Endodermal cell (in vitro differentiated cells): ENCODE data around the gene IL6ST. TPM values are rescaled to one million over a fixed set of nuclear protein-coding genes. Genes with fewer than 3 reads are reported as not detected.
"Not testable (repeated sequence)": the region's sequence is repeated elsewhere in the genome, so short reads cannot be mapped to it uniquely, and the experiment has no call there.

Experiments used
- DNase-seq: peaks from one replicate; pipeline ENCODE4 v3.0.0-alpha.2; 2017
- H3K27ac ChIP-seq: 2 replicates; pipeline ENCODE4 v1.5.1; 2013; ENCODE audit warnings: mild to moderate bottlenecking, low read depth, low read length, moderate library complexity
- H3K27me3 ChIP-seq: 2 replicates; pipeline ENCODE4 v1.6.1; 2013; ENCODE audit warnings: mild to moderate bottlenecking, low read length, moderate library complexity; ENCODE audit not compliant: insufficient read depth, control insufficient read depth, poor library complexity, severe bottlenecking
- H3K36me3 ChIP-seq: 2 replicates; pipeline ENCODE4 v1.7.0; 2013; ENCODE audit warnings: mild to moderate bottlenecking, low read length, moderate library complexity; ENCODE audit not compliant: control insufficient read depth, insufficient read depth
- H3K4me1 ChIP-seq: one replicate; pipeline ENCODE4 v1.7.0; 2013; ENCODE audit warnings: low read length; ENCODE audit not compliant: control insufficient read depth, insufficient read depth
- H3K4me3 ChIP-seq: 2 replicates; pipeline ENCODE4 v1.5.1; 2013; ENCODE audit warnings: mild to moderate bottlenecking, low read length, moderate library complexity
- H3K9ac ChIP-seq: 2 replicates; pipeline ENCODE4 v1.6.1; 2013; ENCODE audit warnings: mild to moderate bottlenecking, low read length, moderate library complexity; ENCODE audit not compliant: poor library complexity, severe bottlenecking; ENCODE audit errors: extremely low read depth
- H3K9me3 ChIP-seq: 2 replicates; pipeline ENCODE4 v1.6.1; 2013; ENCODE audit warnings: mild to moderate bottlenecking, low read length, moderate library complexity; ENCODE audit not compliant: control insufficient read depth
- H3K27ac Mint-ChIP-seq: 2 replicates; pipeline ENCODE4 v1.8.0; 2020; ENCODE audit warnings: mixed read lengths
- H3K27me3 Mint-ChIP-seq: 2 replicates; pipeline ENCODE4 v1.8.0; 2021; ENCODE audit warnings: mild to moderate bottlenecking, mixed read lengths; ENCODE audit not compliant: insufficient read depth
- H3K36me3 Mint-ChIP-seq: 2 replicates; pipeline ENCODE4 v1.8.0; 2020; ENCODE audit warnings: low read depth, mixed read lengths
- H3K4me1 Mint-ChIP-seq: 2 replicates; pipeline ENCODE4 v1.8.0; 2020; ENCODE audit warnings: mixed read lengths
- H3K4me3 Mint-ChIP-seq: 2 replicates; pipeline ENCODE4 v1.8.0; 2020; ENCODE audit warnings: mild to moderate bottlenecking, moderate library complexity, mixed read lengths
- H3K9me3 Mint-ChIP-seq: 2 replicates; pipeline ENCODE4 v1.8.0; 2020; ENCODE audit warnings: mild to moderate bottlenecking, mixed read lengths
- CTCF ChIP-seq: fragments of 200-600 bp; sonication (generic); conservative IDR thresholded peaks from 2 replicates; pipeline ENCODE4 v1.5.0; 2021; ENCODE audit warnings: antibody characterized with exemption, mild to moderate bottlenecking
- WGBS, 2 experiments: methylation state at CpG; one replicate each; pipeline versions ENCODE4 v1.1.5 to v1.1.7; 2013; ENCODE audit warnings: missing lambda C conversion rate in 2 of 2, mixed read lengths in 1 of 2; ENCODE audit not compliant: insufficient coverage in 1 of 2, insufficient read length in 1 of 2; 5-methylcytosine and 5-hydroxymethylcytosine counted together
- long read RNA-seq, 4 experiments: library from polyadenylated mRNA in 2 of 4; library from RNA in 1 of 4; library from capped mRNA in 1 of 4; stranded (forward) in 3 of 4; unstranded in 1 of 4; transcript quantifications; one replicate each; pipeline ENCODE4 v2.0.0, GENCODE V29; 2020 to 2021; ENCODE audit warnings: inconsistent platforms in 1 of 4
- polyA plus RNA-seq, 2 experiments: library from polyadenylated mRNA; stranded (reverse); fragments of 50-300 nt; gene quantifications; one replicate each; pipeline ENCODE4 v1.2.3, GENCODE V29; 2013
- total RNA-seq, 2 donors: library from RNA; stranded (reverse); fragmentation: NEBNext Ultra II Directional in 1 of 2; extraction: Animal tissue kit (Norgen Biotek cat#: 25700) in 1 of 2; gene quantifications; 2 replicates in 1 of 2; 3 replicates in 1 of 2; pipeline ENCODE4 v1.2.1, GENCODE V29; 2021

IL6ST gene
- total RNA-seq: 10 to 100 TPM; 26.3 to 30.4 TPM
- polyA plus RNA-seq (2013, experiment 1 of 2): 31.8 TPM
- polyA plus RNA-seq (2013, experiment 2 of 2): 34.3 TPM
- long read RNA-seq, experiment 1, partial matches to known transcripts: 1 of 7 reads
- long read RNA-seq, experiment 1, other reads (novel, unspliced or antisense): 6 of 7 reads
- long read RNA-seq, experiment 2, full-length matches to known transcripts: 7 of 15 reads
- long read RNA-seq, experiment 2, partial matches to known transcripts: 3 of 15 reads
- long read RNA-seq, experiment 2, other reads (novel, unspliced or antisense): 5 of 15 reads
- long read RNA-seq, experiment 3, full-length matches to known transcripts: 57 of 69 reads
- long read RNA-seq, experiment 3, partial matches to known transcripts: 7 of 69 reads
- long read RNA-seq, experiment 3, other reads (novel, unspliced or antisense): 5 of 69 reads
- long read RNA-seq, experiment 4, partial matches to known transcripts: 1 of 2 reads
- long read RNA-seq, experiment 4, other reads (novel, unspliced or antisense): 1 of 2 reads

GRCh38 chr5:55994495-55994997 is at the start of gene IL6ST:
Gene IL6ST, minus strand, starts transcription at chr5:55994963. Its CDS starts 18,685 bp downstream, at chr5:55976278.
- no peaks in the 10 kb centered on the region for H3K4me1 ChIP-seq
- peak within 1 kb of the TSS; percentile 85 for H3K4me3 Mint-ChIP-seq
- H3K9ac ChIP-seq: peak within 1 kb of the TSS; percentile 90
- peak within 1 kb of the TSS; percentile 100 for H3K4me3 ChIP-seq
- no peak for TF ChIP-seq CTCF
- H3K27ac Mint-ChIP-seq: peak within 1 kb of the TSS; percentile 91
- H3K27me3 Mint-ChIP-seq: no peaks in the 10 kb centered on the region
- H3K9me3 ChIP-seq: no peaks in the 10 kb centered on the region
- no peaks in the 10 kb centered on the region for H3K27me3 ChIP-seq
- H3K4me1 Mint-ChIP-seq: peaks cover 25% of the 10 kb centered on the region
- peaks cover 10% of the 10 kb centered on the region for H3K36me3 ChIP-seq
- no peak for DNase-seq
- H3K9me3 Mint-ChIP-seq: no peaks in the 10 kb centered on the region
- H3K27ac ChIP-seq: peak within 1 kb of the TSS; percentile 88
- 0% methylated on average over 11 to 48 of the region's 48 CpGs for WGBS, 2 experiments
- H3K36me3 Mint-ChIP-seq: peaks cover 4% of the 10 kb centered on the region

- 91 to 100% methylated on average over 1 to 2 of the region's 2 CpGs for WGBS, 2 experiments
- Mint-ChIP-seq H3K9me3 (peaks cover 19% of the 10 kb centered on the region), H3K27ac (no peak overlapping the region), H3K4me1 (peaks cover 8% of the 10 kb centered on the region), H3K4me3 (no peak overlapping the region), H3K36me3 (no peaks in the 10 kb centered on the region), H3K27me3 (no peaks in the 10 kb centered on the region)
- DNase-seq: no peak
- TF ChIP-seq CTCF: no peak
- Histone ChIP-seq H3K27ac (no peak overlapping the region), H3K9me3 (peaks cover 4% of the 10 kb centered on the region), H3K4me3 (no peak overlapping the region), H3K4me1 (peaks cover 4% of the 10 kb centered on the region), H3K9ac (no peak overlapping the region), H3K27me3 (no peaks in the 10 kb centered on the region), H3K36me3 (no peaks in the 10 kb centered on the region)
These were observed 45.2 kb upstream of the IL6ST start for GRCh38 chr5:56039985-56040384.

GRCh38 chr5:56038206-56038605 is 43.4 kb upstream of the IL6ST start:
- not testable (repeated sequence) for H3K27me3 Mint-ChIP-seq, H3K4me1 Mint-ChIP-seq, H3K4me3 ChIP-seq, H3K36me3 ChIP-seq, H3K4me1 ChIP-seq, H3K4me3 Mint-ChIP-seq, H3K36me3 Mint-ChIP-seq, H3K27me3 ChIP-seq, H3K9me3 ChIP-seq, DNase-seq, H3K27ac ChIP-seq, H3K27ac Mint-ChIP-seq, H3K9ac ChIP-seq
- 83% methylated on average over 2 of the region's 6 CpGs; no CpG with 5 or more reads in 1 of the 2 experiments for WGBS, 2 experiments
- peaks cover 18% of the 10 kb centered on the region for H3K9me3 Mint-ChIP-seq
